ENCODE results near the gene METTL6.

METTL6 gene

GRCh38 chr3:15361494-15362214 is 65.7 kb downstream of the METTL6 start:
- H2AFZ ChIP-seq = peak overlapping the region; percentile 7
- H3K9ac ChIP-seq = no peak overlapping the region
- TF ChIP-seq, protein P1, sequence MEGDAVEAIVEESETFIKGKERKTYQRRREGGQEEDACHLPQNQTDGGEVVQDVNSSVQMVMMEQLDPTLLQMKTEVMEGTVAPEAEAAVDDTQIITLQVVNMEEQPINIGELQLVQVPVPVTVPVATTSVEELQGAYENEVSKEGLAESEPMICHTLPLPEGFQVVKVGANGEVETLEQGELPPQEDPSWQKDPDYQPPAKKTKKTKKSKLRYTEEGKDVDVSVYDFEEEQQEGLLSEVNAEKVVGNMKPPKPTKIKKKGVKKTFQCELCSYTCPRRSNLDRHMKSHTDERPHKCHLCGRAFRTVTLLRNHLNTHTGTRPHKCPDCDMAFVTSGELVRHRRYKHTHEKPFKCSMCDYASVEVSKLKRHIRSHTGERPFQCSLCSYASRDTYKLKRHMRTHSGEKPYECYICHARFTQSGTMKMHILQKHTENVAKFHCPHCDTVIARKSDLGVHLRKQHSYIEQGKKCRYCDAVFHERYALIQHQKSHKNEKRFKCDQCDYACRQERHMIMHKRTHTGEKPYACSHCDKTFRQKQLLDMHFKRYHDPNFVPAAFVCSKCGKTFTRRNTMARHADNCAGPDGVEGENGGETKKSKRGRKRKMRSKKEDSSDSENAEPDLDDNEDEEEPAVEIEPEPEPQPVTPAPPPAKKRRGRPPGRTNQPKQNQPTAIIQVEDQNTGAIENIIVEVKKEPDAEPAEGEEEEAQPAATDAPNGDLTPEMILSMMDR (IDR thresholded peaks at IDR 0.05) = no peak
- H3K27me3 ChIP-seq (ENCODE audit: control insufficient read depth, insufficient read depth, low read length) = no peaks in the 10 kb centered on the region
- H3K4me1 ChIP-seq = peaks cover 3% of the 10 kb centered on the region
- no peaks in the 10 kb centered on the region for H3K36me3 ChIP-seq (ENCODE audit: control insufficient read depth, insufficient read depth, low read length)
- H3K9me3 ChIP-seq (ENCODE audit: control insufficient read depth, low read length) = no peaks in the 10 kb centered on the region
- H3K27ac ChIP-seq = no peak overlapping the region
- no peak overlapping the region for H3K4me2 ChIP-seq (ENCODE audit: low read length)
- no peak overlapping the region for H3K4me3 ChIP-seq (ENCODE audit: low read depth, low read length)
- H3K79me2 ChIP-seq = no peaks in the 10 kb centered on the region

DNA sequence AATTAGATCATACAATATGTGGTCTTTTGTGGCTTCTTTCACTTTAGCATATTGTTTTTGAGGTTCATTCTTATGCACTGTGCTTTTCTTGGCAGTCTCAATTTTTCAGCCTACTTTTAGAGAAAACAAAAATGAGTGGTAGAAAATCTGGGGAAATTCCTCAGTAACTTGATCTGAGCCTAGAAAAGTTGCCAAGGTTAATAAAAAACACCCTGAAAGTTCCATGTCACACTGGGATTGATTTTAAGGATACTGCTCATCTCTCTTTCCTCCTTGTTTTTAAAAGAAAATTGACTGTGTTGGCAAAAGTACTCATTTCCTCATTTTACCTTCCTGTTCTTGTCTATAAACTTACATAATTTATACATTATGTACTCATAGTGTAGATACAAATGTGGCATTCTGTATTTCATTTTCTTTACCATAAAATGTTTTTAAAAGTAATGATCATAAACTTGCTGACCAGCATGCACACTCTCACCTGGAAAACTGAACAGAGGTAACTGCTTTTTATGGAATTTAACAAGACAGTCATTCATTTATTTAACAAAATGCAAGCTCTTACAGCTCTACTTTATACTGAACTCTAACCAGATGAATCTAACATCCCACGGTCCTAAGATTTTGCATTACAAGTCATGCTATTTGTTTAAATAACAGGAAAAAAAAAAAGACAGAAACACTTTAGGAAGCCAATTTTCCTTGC is 66.4 kb downstream of the METTL6 start:
- Histone ChIP-seq H3K9ac (no peak overlapping the region), H3K4me3 (ENCODE audit: low read depth, low read length) (no peak overlapping the region), H2AFZ (no peak overlapping the region), H3K27me3 (ENCODE audit: control insufficient read depth, insufficient read depth, low read length) (no peaks in the 10 kb centered on the region), H3K79me2 (no peaks in the 10 kb centered on the region), H3K4me2 (ENCODE audit: low read length) (no peak overlapping the region), H3K36me3 (ENCODE audit: control insufficient read depth, insufficient read depth, low read length) (no peaks in the 10 kb centered on the region), H3K9me3 (ENCODE audit: control insufficient read depth, low read length) (no peaks in the 10 kb centered on the region), H3K4me1 (peaks cover 3% of the 10 kb centered on the region), H3K27ac (no peak overlapping the region)
- TF ChIP-seq, protein P1 (IDR thresholded peaks at IDR 0.05) = no peak
